ENCODE results near the gene CP.

DNA sequence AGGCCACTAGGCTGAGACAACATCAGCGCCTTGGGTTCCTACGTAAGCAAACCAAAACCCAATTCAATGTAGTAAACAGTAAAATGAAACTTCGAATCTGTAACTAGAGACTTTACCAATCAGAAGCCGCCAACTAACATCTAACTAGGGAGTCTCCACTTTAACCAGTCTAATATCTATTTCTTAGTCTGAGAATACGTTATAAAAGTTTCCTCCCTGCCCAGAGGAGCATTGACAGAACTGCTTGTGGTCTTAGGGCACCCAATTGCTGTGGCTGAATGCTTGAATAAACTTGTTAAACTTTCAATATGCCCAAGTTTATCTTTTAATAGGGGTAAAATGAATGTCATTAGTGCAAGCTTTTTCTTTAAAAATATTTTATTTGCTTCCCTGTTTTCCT is 4.3 kb downstream of the CP start:
- no peak for TF ChIP-seq EZH2 (IDR thresholded peaks at IDR 0.05; ENCODE audit: insufficient read depth, low read length)
- TF ChIP-seq, protein P1, sequence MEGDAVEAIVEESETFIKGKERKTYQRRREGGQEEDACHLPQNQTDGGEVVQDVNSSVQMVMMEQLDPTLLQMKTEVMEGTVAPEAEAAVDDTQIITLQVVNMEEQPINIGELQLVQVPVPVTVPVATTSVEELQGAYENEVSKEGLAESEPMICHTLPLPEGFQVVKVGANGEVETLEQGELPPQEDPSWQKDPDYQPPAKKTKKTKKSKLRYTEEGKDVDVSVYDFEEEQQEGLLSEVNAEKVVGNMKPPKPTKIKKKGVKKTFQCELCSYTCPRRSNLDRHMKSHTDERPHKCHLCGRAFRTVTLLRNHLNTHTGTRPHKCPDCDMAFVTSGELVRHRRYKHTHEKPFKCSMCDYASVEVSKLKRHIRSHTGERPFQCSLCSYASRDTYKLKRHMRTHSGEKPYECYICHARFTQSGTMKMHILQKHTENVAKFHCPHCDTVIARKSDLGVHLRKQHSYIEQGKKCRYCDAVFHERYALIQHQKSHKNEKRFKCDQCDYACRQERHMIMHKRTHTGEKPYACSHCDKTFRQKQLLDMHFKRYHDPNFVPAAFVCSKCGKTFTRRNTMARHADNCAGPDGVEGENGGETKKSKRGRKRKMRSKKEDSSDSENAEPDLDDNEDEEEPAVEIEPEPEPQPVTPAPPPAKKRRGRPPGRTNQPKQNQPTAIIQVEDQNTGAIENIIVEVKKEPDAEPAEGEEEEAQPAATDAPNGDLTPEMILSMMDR (IDR thresholded peaks at IDR 0.05; ENCODE audit: insufficient read depth, low read depth, low read length) = no peak

Data from astrocyte (in vitro differentiated cells and primary cell).